Endodermal cell (in vitro differentiated cells): ENCODE data around the gene JAG2. TPM values are rescaled to one million over a fixed set of nuclear protein-coding genes. Genes with fewer than 3 reads are reported as not detected.

Experiments used
- DNase-seq: peaks from one replicate; pipeline ENCODE4 v3.0.0-alpha.2; 2017
- H3K27ac ChIP-seq: 2 replicates; pipeline ENCODE4 v1.5.1; 2013; ENCODE audit warnings: mild to moderate bottlenecking, low read depth, low read length, moderate library complexity
- H3K27me3 ChIP-seq: 2 replicates; pipeline ENCODE4 v1.6.1; 2013; ENCODE audit warnings: mild to moderate bottlenecking, low read length, moderate library complexity; ENCODE audit not compliant: insufficient read depth, control insufficient read depth, poor library complexity, severe bottlenecking
- H3K36me3 ChIP-seq: 2 replicates; pipeline ENCODE4 v1.7.0; 2013; ENCODE audit warnings: mild to moderate bottlenecking, low read length, moderate library complexity; ENCODE audit not compliant: control insufficient read depth, insufficient read depth
- H3K4me1 ChIP-seq: one replicate; pipeline ENCODE4 v1.7.0; 2013; ENCODE audit warnings: low read length; ENCODE audit not compliant: control insufficient read depth, insufficient read depth
- H3K4me3 ChIP-seq: 2 replicates; pipeline ENCODE4 v1.5.1; 2013; ENCODE audit warnings: mild to moderate bottlenecking, low read length, moderate library complexity
- H3K9ac ChIP-seq: 2 replicates; pipeline ENCODE4 v1.6.1; 2013; ENCODE audit warnings: mild to moderate bottlenecking, low read length, moderate library complexity; ENCODE audit not compliant: poor library complexity, severe bottlenecking; ENCODE audit errors: extremely low read depth
- H3K9me3 ChIP-seq: 2 replicates; pipeline ENCODE4 v1.6.1; 2013; ENCODE audit warnings: mild to moderate bottlenecking, low read length, moderate library complexity; ENCODE audit not compliant: control insufficient read depth
- H3K27ac Mint-ChIP-seq: 2 replicates; pipeline ENCODE4 v1.8.0; 2020; ENCODE audit warnings: mixed read lengths
- H3K27me3 Mint-ChIP-seq: 2 replicates; pipeline ENCODE4 v1.8.0; 2021; ENCODE audit warnings: mild to moderate bottlenecking, mixed read lengths; ENCODE audit not compliant: insufficient read depth
- H3K36me3 Mint-ChIP-seq: 2 replicates; pipeline ENCODE4 v1.8.0; 2020; ENCODE audit warnings: low read depth, mixed read lengths
- H3K4me1 Mint-ChIP-seq: 2 replicates; pipeline ENCODE4 v1.8.0; 2020; ENCODE audit warnings: mixed read lengths
- H3K4me3 Mint-ChIP-seq: 2 replicates; pipeline ENCODE4 v1.8.0; 2020; ENCODE audit warnings: mild to moderate bottlenecking, moderate library complexity, mixed read lengths
- H3K9me3 Mint-ChIP-seq: 2 replicates; pipeline ENCODE4 v1.8.0; 2020; ENCODE audit warnings: mild to moderate bottlenecking, mixed read lengths
- WGBS, 2 experiments: methylation state at CpG; one replicate each; pipeline versions ENCODE4 v1.1.5 to v1.1.7; 2013; ENCODE audit warnings: missing lambda C conversion rate in 2 of 2, mixed read lengths in 1 of 2; ENCODE audit not compliant: insufficient coverage in 1 of 2, insufficient read length in 1 of 2; 5-methylcytosine and 5-hydroxymethylcytosine counted together
- total RNA-seq, 2 donors: library from RNA; stranded (reverse); fragmentation: NEBNext Ultra II Directional in 1 of 2; extraction: Animal tissue kit (Norgen Biotek cat#: 25700) in 1 of 2; gene quantifications; 2 replicates in 1 of 2; 3 replicates in 1 of 2; pipeline ENCODE4 v1.2.1, GENCODE V29; 2021
- TF ChIP-seq, protein P1 (sequence below): fragments of 200-600 bp; sonication (generic); conservative IDR thresholded peaks from 2 replicates; pipeline ENCODE4 v1.5.0; 2021; ENCODE audit warnings: antibody characterized with exemption, mild to moderate bottlenecking

The JAG2 gene
- total RNA-seq, 2 donors from 2014 or later = 6.4 TPM

DNA sequence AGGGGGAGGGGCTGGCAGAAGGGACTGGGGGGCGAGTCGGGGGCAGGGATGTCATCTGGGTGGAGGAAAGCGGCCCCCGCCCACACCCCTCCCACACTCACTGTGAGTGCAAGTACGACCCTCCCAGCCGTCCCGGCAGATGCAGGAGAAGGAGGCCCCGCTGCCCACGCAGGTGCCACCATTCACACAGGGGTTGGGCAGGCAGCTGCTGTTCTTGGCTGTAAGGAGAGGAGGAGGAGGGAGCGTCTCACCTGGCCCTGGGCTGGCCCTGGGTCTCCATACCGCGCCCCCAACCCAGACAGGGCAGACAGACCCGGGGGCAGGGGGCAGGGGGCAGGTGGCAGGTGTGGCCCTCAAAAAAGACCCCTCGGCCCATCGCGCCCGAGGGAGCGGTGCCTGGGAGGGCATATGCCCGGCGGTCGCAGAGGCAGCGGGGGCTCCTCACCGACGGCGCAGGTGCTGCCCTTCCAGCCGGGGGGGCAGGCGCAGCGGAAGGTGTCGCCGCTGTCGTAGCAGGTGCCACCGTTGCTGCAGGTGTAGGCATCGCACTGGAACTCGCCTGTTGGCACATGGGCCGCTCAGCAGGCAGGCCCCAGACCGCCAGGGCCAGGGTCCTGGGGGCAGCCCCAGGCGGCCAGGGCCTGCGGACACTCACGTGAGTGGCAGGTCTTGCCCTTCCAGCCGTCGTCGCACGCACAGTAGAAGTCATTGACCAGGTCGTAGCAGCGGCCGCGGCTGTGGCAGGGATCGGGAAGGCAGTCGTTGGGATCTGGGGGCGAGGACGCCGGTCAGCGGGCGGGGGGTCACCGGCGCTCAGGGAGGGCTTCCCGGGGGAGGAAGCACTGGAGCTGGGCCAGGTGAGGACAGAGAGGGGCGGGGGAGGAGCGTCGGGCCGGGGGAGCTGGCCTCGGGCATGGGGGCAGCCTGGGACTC lies 20.6 kb downstream of the JAG2 start:
- H3K27me3 ChIP-seq = no peaks in the 10 kb centered on the region
- H3K9me3 ChIP-seq = no peaks in the 10 kb centered on the region
- no peak overlapping the region for H3K4me3 Mint-ChIP-seq
- no peaks in the 10 kb centered on the region for H3K27me3 Mint-ChIP-seq
- no peaks in the 10 kb centered on the region for H3K36me3 ChIP-seq
- peaks cover under 1% of the 10 kb centered on the region for H3K36me3 Mint-ChIP-seq
- H3K27ac Mint-ChIP-seq = no peak overlapping the region
- peak; percentile 40 for DNase-seq
- H3K4me1 ChIP-seq = no peaks in the 10 kb centered on the region
- no peaks in the 10 kb centered on the region for H3K4me1 Mint-ChIP-seq
- H3K9ac ChIP-seq = no peak overlapping the region
- H3K4me3 ChIP-seq = no peak overlapping the region
- TF ChIP-seq, protein P1, sequence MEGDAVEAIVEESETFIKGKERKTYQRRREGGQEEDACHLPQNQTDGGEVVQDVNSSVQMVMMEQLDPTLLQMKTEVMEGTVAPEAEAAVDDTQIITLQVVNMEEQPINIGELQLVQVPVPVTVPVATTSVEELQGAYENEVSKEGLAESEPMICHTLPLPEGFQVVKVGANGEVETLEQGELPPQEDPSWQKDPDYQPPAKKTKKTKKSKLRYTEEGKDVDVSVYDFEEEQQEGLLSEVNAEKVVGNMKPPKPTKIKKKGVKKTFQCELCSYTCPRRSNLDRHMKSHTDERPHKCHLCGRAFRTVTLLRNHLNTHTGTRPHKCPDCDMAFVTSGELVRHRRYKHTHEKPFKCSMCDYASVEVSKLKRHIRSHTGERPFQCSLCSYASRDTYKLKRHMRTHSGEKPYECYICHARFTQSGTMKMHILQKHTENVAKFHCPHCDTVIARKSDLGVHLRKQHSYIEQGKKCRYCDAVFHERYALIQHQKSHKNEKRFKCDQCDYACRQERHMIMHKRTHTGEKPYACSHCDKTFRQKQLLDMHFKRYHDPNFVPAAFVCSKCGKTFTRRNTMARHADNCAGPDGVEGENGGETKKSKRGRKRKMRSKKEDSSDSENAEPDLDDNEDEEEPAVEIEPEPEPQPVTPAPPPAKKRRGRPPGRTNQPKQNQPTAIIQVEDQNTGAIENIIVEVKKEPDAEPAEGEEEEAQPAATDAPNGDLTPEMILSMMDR = no peak
- WGBS, 2 experiments = 95% methylated on average over 33 to 59 of the region's 62 CpGs
- no peaks in the 10 kb centered on the region for H3K9me3 Mint-ChIP-seq
- H3K27ac ChIP-seq = no peak overlapping the region

DNA sequence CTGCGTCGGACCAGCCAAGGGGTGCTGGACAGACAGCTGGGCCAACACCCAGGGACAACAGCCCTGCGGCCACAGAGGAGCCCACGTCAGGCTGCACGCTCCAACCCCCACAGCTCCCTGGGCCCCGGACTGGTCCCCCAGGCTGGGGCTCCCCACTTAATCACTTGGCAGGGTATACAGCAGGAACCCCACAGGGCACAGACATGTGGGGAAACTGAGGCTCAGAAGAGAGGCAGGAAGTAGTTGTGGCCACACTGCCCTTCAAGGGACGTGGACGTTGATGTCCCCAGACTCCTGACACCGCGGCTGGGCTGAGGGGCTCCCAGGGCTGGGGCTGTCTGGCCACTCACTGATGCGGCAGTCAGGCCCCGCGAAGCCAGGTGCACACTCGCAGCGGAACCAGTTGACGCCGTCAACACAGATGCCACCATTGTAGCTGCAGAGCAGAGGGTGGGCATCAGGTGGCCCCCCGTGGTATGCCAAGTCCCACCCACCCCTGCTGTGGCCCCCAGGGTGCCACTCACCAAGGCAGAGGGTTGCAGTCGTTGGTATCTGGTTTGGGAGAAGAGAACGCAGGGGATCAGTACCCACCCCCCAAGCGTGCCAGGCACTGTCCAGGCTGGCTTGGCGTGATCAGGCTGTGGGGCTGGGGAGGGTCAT lies 21.5 kb downstream of the JAG2 start:
- peaks cover 2% of the 10 kb centered on the region for H3K9me3 Mint-ChIP-seq
- H3K27ac Mint-ChIP-seq = no peak overlapping the region
- Histone ChIP-seq H3K9ac (no peak overlapping the region), H3K36me3 (no peaks in the 10 kb centered on the region), H3K27me3 (no peaks in the 10 kb centered on the region), H3K9me3 (no peaks in the 10 kb centered on the region), H3K4me1 (no peaks in the 10 kb centered on the region), H3K27ac (no peak overlapping the region), H3K4me3 (no peak overlapping the region)
- no peaks in the 10 kb centered on the region for H3K27me3 Mint-ChIP-seq
- no peaks in the 10 kb centered on the region for H3K4me1 Mint-ChIP-seq
- no peak overlapping the region for H3K4me3 Mint-ChIP-seq
- WGBS, 2 experiments = 93% methylated on average over 11 to 22 of the region's 22 CpGs
- peak; percentile 37 for DNase-seq
- TF ChIP-seq, protein P1 = no peak
- peaks cover 4% of the 10 kb centered on the region for H3K36me3 Mint-ChIP-seq

DNA sequence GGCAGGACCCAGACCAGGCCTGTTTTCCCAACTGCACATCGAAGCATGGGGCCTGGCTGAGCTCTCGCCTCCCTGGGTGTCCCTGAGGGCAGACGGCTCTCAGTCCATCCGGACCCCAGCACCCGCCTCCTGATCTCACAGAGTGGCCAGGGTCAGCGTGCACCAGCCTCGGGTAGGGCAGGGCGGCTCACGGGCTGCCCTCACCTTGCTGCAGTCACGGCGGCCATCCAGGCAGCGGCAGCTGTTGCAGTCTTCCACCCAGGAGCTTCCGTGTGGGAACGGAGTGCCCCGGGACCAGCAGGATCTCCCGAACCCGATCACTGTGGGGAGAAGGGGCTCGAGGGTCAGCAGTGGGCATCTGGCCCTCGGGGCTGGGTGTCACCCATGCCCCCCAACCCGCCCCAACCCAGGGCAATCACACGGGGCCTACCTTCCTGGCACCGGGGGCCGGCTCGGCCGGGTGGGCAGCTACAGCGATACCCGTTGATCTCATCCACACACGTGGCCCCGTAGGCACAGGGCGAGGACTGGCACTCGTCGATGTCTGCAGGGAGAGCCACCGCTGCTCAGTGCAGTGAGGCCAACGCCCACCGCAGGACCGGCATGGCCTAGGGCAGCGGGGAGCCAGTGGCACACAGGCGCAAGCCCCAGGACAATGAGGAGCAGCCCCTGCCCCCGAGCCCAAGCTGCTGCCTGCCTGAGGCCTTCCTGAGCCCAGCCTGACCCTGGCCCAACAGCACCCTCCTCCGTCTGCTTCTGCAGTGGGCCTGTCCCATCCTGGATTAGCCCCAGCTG lies 22.2 kb downstream of the JAG2 start:
- TF ChIP-seq, protein P1 = no peak

More for the DNA sequence above, 22.2 kb downstream of the JAG2 start:
- Histone ChIP-seq H3K27me3 (no peaks in the 10 kb centered on the region), H3K9me3 (no peaks in the 10 kb centered on the region), H3K4me3 (no peak overlapping the region), H3K36me3 (no peaks in the 10 kb centered on the region), H3K4me1 (no peaks in the 10 kb centered on the region), H3K9ac (no peak overlapping the region), H3K27ac (no peak overlapping the region)
- Mint-ChIP-seq H3K4me3 (no peak overlapping the region), H3K4me1 (no peaks in the 10 kb centered on the region), H3K27ac (no peak overlapping the region), H3K27me3 (no peaks in the 10 kb centered on the region), H3K9me3 (peaks cover 3% of the 10 kb centered on the region), H3K36me3 (peaks cover 10% of the 10 kb centered on the region)
- WGBS, 2 experiments = 92 to 94% methylated on average over 22 to 40 of the region's 40 CpGs
- peak; percentile 46 for DNase-seq
